SHP77 treated with DMSO at 0.1 percent for 48 hours (cell line): ENCODE measurements around the gene TMEM51.

ENCODE experiments used
- DNase-seq: peaks from one replicate; lab custom pipeline; 2025; lab: John Stamatoyannopoulos, UW

Gene TMEM51

GRCh38 chr1:15246960-15247614, 93.5 kb downstream of the TMEM51 start, which contains the start of gene FHAD1:
Gene FHAD1, plus strand, starts transcription at chr1:15247223. Its CDS starts 4,562 bp downstream, at chr1:15251785.
- DNase-seq, result peak; percentile 20

- no peak for DNase-seq
Observed at GRCh38 chr1:15248216-15248615, 94.7 kb downstream of the TMEM51 start.

- DNase-seq, result no peak
Observed at GRCh38 chr1:15249081-15249480, 95.5 kb downstream of the TMEM51 start.

GRCh38 chr1:15251857-15252835, 98.6 kb downstream of the TMEM51 start:
- DNase-seq, result no peak

- DNase-seq, result no peak
Observed at GRCh38 chr1:15254559-15254958, 101.0 kb downstream of the TMEM51 start.

- no peak for DNase-seq
Observed at GRCh38 chr1:15255582-15256149, 102.1 kb downstream of the TMEM51 start.

- DNase-seq, result no peak
Observed at GRCh38 chr1:15256584-15256983, 103.0 kb downstream of the TMEM51 start.

- DNase-seq, result no peak
Observed at GRCh38 chr1:15257309-15257708, 103.8 kb downstream of the TMEM51 start.

- no peak for DNase-seq
Observed at GRCh38 chr1:15258833-15259621, 105.5 kb downstream of the TMEM51 start.

GRCh38 chr1:15259622-15260007, 106.1 kb downstream of the TMEM51 start:
- DNase-seq, result no peak

GRCh38 chr1:15260418-15261154, 107.0 kb downstream of the TMEM51 start:
- DNase-seq, result no peak

GRCh38 chr1:15261155-15262002, 107.8 kb downstream of the TMEM51 start:
- no peak for DNase-seq

GRCh38 chr1:15262003-15262377, 108.4 kb downstream of the TMEM51 start:
- DNase-seq, result no peak

- DNase-seq, result no peak
Observed at GRCh38 chr1:15262706-15263105, 109.2 kb downstream of the TMEM51 start.

- no peak for DNase-seq
Observed at GRCh38 chr1:15264769-15265168, 111.2 kb downstream of the TMEM51 start.
